NCI-H2227 treated with DMSO at 0.1 percent for 48 hours (cell line): Measurements from ENCODE around the gene MTOR.

Experiments used
- DNase-seq: peaks from one replicate; lab custom pipeline; 2025; lab: John Stamatoyannopoulos, UW

The MTOR gene

DNA sequence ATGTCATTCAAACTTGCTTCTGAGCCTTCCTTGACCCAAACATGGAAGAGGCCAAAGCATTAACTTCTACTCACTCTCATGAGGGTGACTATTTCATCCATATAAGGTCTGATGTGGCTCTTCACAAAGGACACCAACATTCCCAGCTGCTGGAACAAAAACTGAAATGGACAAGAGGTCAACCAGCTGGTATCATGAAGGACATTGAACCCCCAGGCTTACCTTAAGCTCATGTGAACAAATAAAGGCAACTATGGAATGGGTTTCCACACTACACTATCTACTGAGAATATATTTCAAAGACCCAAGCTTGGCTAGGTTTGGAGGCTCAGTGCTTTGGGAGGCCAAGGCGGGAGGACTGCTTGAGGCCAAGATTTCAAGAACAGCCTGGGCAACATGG lies 46.3 kb downstream of the MTOR start:
- no peak for DNase-seq

DNA sequence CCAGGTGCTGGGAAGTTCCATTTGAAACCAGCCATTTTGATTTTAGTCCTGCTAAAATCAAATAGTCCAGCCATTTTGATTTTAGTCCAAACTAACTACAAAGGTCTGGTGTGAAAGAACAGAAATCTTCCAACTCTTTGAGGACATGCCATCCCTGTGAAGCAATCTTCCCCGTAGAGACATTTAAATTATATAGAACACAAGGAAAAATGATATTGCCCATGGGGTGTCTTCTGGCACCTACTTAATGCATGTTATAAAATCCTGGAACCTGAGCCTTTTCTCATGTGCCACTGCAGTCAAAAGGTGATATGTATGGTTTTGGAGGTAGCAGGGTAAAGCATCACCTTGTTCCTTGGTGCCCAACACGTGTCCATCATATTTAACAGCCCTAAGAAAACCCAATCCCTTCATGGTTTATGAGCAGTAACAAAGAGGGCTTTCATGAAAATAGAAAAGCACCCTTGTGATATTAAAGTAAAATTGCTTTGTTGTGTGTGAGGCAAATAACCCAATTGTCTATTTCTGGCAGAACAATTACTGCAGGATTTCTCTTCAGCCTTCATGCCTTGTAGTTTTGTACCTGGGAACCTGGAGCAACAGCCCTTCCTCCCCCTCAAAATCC lies 46.9 kb downstream of the MTOR start:
- no peak for DNase-seq

DNA sequence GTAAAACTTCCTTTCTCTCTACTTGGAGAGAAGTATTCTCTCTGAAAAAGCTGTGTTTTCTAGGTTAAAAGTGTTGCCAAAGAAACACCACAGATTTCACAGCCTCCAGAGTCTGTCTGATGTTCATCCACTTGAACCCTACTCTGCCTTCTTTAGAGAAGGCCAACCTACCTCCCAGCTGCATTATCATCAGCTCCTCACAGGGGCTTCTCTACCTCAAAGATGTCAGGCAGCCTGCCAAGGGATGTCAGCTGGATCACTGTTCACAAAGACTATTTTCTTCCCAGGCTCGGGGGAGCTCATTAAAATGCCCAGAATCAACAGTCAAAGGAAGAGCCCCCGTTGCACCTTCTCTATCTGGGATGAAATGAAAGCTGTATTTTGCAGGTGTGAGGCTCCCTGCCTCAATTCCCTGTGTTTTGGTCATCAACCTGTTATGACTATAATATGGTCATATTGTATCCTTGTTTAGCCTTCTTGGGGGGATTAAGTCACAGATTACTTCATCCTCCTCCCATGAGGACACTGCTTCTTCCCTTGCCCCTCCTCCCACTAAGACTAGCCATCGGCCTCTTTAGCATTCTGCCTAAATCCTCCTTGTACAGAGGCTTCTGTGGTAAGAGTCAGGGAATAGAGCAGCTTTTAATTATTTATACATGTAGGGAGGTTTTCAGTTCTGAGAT lies 47.5 kb downstream of the MTOR start:
- peak; percentile 74 for DNase-seq

DNA sequence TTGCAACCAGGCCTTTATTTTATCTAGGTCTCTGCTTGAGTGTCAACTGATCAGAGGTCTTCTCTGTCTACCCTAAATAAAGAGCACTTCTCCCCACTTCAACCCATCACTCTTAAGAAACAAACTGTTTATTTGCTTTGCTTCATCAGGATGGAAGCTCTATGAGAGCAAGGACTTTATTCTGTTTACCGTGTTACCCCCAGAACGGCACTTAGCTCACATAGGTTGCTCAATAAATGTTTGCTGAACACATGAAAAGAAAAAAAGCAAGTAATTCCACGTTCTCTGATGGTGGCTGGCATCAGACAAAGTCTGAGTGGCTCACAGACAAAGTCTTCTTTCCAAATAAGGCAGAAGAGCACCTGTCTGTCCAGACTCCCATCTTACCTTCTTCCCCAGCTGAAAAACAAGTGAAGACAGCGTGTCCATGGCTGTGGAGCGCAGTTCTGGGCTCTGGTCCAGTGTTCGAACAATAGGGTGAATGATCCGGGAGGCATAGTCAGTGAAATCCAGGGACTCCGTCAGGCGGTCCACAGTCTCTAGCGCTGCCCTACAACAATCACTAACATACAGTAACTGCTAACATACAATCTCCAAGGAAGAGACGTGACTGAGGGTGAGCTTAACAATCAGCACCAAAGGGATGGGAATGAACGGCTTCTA lies 50.3 kb downstream of the MTOR start:
- no peak for DNase-seq

DNA sequence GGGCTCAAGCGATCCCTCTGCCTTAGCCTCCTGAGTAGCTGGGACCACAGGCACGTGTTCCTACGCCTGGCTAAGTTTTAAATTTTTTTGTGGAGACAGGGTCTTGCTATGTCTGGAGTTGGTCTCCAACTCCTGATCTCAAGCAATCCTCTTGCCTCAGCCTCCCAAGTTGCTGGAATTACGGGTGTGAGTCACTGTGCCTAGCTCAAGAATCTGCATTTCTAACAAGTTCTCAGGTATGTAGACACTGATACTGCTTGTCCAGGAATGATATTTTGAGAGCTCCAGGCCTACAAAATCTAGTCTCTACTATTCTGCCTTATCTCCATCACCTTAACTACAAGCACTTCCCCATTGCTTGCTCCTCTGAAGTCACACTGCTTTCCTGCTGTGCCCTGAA lies 50.9 kb downstream of the MTOR start:
- no peak for DNase-seq

DNA sequence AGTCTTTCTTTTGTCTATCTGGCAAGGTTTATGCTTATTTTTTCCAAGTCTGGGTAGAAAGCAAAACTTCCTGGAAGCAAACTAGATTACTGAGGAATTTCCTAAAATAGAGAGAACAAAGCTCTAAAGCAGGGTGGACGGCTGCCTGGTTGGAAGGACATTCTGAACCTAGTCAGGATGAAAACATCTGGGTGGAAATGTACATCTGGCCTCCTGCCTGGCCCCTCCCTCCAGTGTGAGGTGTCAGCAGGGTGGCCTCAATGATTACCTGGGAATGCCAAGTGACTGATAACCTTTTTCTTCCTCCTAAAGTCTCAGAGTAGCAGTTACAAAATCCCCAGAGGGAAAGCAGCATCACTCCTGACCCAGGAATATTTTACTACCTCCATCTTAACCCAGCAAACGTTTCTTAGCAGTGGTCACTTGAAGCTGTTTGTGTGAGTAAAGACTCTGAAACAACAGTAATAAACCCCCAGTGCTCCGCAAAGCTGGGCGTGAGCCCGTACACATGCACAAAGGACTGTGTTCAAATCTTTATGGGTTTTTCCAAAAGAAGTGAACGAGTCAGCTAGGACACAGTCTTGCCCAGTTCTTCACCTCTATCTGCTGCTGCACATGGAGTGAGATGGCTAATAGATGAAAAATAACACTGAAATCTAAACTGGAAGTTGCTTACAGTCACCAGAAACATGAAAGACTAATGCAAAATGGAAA lies 54.3 kb downstream of the MTOR start:
- no peak for DNase-seq

DNA sequence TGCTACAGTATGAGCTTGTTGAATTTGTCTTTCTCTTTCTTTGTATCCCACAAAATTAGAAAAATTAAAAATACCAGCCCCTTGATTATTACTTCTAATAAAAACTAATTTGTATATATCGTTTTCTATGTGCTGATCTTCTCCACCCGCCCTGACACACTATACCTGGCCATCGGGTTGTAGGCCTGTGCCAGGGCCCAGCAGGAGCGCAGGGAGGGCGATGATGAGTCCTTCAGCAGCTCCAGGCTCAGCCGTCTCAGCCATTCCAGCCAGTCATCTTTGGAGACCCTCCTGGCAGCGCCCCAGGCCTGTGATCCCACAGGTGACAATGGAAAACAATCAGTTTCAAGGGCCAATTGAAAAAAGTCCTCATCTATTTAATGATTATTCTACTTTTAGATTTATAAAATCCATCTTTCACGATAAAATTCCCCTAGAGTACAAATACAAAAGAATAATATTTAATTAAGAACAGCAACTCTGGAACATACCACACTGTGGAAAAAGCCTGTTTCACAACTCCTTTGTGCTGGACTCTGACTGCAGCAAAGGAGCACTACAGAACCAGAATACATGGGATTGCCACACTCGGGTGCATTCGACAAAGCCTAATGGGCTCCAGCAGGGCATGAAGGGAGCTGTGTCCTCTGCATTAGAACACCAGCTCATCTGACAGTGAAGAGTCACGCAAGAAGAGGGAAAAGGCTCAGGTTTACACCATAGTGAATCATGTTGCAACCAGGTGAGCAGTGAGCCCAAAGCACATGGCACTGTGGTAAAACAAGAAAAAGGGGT lies 57.8 kb downstream of the MTOR start:
- DNase-seq: no peak

DNA sequence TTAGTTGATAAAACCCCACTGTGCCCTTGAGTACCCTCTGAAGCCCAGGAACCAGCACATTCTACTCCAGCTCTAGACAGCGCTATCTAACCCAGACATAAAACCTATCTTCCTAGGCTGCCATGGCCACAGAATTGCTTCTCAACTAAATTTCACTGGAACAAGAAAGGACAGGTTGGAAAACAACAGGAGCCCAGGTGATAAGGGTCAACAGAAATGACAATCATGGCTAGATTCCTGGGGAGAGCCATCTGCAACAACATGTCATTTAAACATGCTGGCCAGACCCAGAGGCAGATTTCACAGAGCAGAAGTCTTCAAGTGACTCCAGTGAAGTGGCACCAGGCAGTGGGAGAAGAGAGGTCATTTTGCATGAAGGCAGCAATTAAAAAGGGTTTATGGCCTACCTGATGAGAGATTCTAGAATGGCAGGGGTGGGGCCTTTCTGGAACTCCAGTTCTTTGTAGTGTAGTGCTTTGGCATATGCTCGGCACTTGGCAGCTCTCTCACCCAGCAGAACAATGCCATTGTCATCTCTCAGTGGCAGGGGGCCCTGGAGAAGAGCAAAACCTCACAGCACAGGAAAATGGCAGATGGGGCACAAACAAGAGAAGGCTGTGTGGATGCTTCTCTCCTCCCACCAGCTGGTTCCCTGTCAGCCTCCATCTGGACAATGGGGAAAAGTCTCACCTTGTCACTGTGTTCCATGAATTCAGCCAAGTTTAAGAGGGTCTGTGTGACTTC lies 63.3 kb downstream of the MTOR start:
- peak; percentile 96 for DNase-seq

DNA sequence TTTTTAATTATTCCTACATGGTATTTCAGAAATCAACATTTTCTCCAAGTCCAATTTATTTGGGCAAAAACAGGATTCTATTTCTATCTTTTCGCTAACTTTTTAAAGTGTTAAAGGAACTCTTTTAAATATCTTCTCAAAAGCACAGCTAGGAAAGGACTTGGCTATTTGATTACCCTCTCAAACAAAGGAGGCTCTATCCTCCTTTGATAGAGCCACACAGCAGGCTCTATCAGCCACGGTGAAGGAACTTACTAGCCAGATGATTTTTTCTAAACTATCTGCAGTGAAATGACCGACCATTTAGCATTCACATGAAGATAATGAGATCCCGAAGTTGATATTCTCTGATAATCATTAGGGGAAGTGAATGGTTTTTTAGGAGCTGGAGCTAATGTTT lies 64.1 kb downstream of the MTOR start:
- no peak for DNase-seq

DNA sequence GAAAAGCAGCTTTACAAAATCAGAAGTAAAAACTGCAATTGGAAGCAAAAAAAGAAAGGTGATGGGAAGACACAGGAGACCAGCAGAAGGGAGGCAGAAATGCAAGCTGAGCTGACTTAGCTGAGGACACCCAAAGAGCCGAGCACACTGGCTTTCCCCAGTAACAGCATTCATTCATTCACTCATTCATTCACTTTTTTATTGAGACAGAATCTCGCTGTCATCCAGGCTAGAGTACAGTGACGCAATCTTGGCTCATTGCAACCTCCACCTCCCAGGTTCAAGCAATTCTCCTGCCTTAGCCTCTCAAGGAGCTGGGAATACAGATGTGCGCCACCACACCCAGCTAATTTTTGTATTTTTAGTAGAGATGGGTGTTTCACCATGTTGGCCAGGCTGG lies 65.0 kb downstream of the MTOR start:
- no peak for DNase-seq

DNA sequence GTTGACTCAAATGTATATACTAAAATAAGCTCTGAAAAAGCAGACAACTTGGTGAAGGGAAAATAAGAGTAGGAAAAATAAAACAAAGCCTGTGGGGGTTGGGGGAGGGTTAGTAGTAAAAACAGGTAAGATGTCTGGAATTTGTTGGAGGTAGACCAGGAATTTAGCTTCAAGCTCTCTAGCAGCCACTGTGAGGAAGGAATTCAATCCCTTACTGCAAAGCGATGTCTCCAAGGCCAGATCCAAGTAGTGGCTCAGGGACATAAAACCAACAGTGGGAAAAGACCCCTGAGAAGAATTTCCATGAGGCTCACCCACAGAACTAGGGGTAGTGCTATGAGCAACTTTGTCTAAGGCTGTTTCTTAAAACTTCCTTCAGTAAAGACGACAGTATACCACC lies 65.4 kb downstream of the MTOR start:
- no peak for DNase-seq

DNA sequence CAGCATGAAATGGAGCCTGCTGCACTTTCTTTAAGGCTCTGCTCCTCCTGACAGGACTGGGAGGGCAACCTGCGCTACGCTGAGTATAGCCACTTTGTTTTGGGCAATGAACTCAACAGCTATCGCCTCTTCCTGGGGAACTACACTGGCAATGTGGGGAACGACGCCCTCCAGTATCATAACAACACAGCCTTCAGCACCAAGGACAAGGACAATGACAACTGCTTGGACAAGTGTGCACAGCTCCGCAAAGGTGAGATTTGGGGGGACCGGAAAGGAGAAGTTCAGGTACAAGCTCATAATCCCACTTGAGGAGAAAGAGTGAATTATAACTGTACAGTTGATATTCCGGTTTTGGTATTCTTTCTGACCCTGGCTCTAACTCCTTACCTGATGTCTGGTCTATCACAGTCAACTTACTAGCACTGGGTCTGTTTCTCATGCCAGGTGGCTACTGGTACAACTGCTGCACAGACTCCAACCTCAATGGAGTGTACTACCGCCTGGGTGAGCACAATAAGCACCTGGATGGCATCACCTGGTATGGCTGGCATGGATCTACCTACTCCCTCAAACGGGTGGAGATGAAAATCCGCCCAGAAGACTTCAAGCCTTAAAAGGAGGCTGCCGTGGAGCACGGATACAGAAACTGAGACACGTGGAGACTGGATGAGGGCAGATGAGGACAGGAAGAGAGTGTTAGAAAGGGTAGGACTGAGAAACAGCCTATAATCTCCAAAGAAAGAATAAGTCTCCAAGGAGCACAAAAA lies 67.8 kb downstream of the MTOR start:
- DNase-seq: no peak

DNA sequence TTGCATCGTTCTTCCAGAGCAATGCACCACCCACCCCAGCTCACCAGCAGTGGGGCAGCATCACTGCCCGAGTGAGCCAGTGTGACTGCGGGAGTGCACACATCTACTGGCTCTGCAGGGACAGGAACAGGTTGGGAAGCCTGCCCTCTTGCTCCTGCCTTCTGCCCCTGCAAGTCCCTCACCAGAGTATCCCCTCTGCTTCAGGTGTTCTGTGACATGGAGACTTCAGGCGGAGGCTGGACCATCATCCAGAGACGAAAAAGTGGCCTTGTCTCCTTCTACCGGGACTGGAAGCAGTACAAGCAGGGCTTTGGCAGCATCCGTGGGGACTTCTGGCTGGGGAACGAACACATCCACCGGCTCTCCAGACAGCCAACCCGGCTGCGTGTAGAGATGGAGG lies 69.0 kb downstream of the MTOR start:
- no peak for DNase-seq

DNA sequence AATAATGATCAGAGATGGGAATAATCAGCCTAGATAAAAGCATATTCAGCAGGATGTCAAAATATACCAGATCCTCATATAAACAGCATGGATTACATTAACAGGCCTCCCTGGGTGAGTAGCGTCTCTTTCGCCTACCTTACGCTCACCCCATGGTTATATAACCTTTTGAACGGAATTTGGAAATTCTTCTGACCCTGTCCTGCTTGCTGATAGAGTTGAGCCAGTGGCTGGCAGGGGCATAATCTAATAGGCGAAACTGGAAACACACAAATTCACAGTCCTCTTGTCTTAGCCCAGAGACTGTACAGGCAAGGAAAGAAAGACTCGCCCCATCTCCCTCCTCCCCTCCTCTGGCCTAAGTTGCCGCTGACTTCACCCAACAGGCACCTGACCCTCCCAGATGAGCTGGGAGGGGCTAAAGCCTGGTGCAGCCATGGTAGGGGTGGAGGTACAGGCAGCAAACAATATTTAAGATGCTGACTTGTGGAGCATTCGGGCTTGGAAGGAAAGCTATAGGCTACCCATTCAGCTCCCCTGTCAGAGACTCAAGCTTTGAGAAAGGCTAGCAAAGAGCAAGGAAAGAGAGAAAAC lies 73.4 kb downstream of the MTOR start, which contains the start of gene ANGPTL7:
TSS of gene ANGPTL7 (plus strand) at position 498 of the 594 bp plus-strand sequence. CDS start 225 bp downstream, outside the sequence.
- no peak for DNase-seq

DNA sequence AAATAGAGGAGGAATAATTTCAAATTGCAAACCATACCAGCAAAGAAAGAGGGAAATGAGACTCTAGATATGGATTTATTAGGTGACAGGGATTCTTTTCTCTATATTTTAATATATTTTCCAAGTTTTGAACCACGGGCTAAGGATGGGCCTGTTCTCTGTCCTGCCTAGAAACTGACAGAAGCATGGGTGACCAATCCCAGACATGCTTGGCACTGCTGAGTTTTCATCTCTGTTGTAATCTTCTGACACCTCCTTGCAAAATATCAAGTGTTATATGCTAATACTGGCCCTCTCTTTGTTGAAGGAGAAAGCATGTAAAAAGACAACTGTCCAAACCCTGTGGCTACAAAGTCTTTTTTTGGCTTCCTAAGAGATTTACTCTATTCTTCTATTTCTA lies 74.0 kb downstream of the MTOR start:
- DNase-seq: no peak

DNA sequence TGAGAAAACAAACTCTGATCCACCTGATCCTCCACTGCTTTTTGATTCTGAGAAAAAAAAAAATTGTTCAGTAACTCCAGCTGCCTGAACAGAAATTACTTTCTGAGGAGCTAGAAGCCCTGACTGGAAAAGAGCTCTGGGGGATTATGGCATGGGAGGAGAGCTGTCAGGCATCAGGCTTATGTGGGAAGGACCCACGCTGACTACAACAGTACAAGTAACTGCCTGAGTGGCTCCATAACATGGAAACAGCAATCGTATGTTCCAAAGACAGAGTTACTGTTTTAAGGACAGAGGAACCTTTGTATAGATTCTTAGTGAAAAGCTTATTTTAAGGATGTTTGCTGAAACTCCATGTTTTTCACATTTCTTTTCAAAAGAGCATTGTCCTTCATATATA lies 74.4 kb downstream of the MTOR start:
- DNase-seq: no peak

DNA sequence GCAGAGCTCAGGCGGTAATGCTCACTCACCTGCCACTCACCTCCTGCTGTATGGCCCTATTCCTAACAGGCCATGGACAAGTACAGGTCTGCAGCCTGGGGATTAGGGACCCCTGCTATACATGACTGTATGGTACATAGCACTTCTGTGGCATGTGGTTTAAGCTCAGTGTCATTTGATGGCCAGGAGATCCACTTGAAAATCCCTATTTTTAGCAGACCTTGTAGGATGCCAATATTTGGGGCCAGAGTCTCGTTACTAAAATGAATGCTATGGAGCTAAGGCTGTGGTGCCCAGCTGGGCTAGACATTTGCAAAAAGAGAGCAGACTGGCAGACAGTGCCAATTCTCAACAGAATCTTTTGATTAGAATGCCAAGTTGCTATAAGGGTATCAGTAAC lies 74.9 kb downstream of the MTOR start:
- DNase-seq: no peak

DNA sequence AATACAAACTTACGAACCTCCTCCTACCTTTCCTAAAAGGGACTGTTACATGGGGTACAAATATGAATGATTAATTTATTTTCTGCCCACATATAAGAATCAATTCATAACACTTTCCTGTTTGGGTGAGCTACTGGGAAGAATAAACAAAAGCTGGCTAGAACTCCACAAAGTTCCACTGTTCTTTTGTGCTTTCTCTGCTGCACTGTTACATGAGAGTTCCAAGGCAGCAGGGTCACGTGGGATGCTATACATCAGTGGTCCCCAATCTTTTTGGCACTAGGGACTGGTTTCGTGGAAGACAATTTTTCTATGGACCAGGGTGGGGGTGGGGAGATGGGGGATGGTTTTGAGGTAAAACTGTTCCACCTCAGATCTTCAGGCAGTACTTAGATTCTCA lies 75.4 kb downstream of the MTOR start:
- no peak for DNase-seq

DNA sequence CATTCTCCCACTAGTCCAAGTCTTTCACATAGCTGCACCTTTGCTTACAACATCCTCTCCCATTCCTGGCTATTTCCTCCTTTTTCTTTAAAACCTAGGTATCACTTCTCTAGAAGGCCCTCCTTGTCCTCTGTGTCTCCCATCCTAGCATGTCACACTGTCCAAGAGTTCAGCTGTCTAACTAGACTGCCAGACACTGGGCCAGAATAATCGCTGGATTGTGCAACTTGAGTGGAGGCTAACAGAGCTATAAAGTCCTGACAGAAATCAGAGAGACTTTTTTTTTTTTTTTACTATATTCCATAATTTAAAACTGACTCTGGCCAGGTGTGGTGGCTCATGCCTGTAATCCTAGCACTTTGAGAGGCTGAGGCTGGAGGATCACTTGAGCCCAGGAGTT lies 77.4 kb downstream of the MTOR start:
- no peak for DNase-seq

DNA sequence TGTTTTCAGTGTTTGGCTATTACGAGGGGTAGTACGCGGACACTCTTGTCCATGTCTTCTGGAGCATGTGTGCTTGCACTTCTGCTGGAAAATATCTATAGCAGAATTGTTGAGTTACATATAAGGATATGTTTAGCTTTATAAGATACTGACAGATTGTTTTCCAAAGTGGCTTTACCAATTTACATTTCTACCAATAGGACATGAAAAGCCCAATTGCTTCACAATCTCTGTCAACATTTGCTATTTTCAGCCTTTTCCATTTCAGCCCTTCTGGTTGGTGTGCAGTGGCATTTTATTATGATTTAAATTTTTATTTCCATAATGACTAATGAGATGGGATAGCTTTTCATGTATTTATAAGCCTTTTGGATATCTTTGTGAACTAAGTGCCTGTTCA lies 79.5 kb downstream of the MTOR start:
- no peak for DNase-seq
